HG02798 (cell line): Measurements from ENCODE around the gene BRSK2.
"Not testable (repeated sequence)": the region's sequence is repeated elsewhere in the genome, so short reads cannot be mapped to it uniquely, and the experiment has no call there.

Source experiments
- ATAC-seq: cut with Tn5 transposase; IDR thresholded peaks from one replicate; pipeline ENCODE4 v1.9.1; 2021; ENCODE audit warnings: mild to moderate bottlenecking; ENCODE audit not compliant: unreplicated experiment, poor library complexity

BRSK2 gene

DNA sequence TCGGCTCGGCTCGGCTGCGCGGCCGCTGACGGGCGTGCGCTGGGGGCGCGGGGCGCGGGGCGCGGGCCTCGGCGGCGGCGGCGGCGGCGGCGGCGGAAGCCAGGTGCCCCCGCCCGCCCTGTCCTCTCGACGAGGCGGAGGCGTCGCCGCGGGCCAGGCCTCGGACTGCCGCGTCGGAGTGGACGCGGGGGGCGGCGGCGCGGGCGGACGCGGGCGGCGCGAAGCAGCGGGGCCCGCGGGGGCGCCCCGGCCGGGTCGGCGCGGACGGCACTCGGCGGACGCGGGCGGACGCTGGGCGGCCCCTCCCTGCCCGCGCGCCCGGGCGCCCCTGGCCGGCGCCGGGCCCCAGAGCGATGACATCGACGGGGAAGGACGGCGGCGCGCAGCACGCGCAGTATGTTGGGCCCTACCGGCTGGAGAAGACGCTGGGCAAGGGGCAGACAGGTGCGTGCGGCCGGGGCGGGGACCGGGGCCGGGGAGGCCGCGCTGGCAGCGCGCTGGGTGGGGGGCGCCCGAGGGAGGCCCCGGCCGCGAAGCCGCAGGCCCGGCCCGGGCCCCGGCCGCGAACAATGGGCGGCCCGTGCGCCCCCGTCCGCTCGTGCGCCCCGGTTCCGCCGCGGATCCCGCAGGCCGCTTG is at the start of gene BRSK2:
BRSK2 (plus strand) TSS at position 3 of the 637 bp plus-strand sequence; CDS start at position 354, 351 bp downstream.
- no peak for ATAC-seq

DNA sequence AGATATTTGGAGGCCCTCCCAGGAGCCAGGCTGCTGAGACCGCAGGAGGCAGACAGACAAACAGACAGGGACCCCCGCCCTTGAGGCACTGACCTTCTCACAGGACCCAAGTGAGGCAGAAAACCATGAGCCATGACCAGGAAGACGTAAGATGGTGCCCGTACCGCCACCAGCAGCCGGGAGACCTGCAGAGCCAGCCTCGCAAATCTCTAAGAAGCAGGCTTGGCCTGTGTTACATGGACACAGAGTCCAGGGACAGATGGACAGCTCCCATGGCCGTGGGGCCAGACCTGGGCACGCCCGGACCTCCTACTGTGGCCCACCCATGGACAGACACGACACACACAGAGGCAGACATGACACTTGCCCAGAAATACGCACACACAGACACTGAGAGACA is 49.6 kb upstream of the BRSK2 start:
- no peak for ATAC-seq

DNA sequence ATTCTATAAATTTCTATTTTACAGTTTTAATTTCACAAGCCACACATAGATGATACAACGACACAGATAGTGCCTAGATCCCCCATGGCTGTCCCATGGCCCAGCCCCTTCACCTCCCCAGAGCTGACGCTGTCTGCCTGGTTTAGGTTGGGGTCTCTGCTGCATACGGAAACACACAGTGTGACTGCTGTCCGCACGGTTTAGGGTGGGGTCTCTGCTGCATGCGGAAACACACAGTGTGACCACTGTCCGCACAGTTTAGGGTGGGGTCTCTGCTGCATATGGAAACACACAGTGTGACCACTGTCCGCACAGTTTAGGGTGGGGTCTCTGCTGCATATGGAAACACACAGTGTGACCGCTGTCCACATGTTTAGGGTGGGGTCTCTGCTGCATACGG is 48.5 kb upstream of the BRSK2 start:
- ATAC-seq, result not testable (repeated sequence)

DNA sequence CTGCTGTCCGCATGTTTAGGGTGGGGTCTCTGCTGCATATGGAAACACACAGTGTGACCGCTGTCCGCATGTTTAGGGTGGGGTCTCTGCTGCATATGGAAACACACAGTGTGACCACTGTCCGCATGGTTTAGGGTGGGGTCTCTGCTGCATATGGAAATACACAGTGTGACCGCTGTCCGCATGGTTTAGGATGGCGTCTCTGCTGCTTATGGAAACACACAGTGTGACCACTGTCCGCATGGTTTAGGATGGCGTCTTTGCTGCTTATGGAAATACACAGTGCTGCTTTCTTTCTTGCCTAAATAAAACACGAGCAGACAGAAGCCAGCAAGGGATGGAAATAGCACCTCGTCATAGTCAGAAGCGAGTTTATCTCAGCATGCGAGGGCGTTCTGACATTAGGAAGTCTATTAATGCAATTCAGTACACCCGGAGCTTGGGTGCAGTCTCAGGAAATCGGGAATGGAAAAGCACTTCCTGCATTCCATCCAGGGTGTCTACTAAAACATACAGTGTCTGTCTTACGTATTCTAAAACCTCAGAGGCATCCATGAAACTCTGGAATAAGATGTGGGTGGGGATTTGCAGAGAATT is 47.7 kb upstream of the BRSK2 start:
- no peak for ATAC-seq

DNA sequence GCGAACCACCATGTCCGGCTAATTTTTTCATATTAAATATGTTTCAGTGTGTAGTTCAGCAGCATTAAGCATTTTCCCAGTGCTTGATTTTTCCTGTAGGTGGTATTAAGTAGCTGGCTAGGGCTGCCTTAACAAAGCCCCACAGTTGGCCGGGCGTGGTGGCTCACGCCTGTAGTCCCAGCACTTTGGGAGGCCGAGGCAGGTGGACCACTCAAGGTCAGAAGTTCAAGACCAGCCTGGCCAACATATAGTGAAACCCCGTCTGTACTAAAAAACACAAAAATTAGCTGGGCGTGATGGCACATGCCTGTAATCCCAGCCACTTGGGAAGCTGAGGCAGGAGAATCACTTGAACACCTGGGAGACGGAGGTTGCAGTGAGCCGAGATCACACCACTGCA is 46.8 kb upstream of the BRSK2 start:
- ATAC-seq, result no peak

DNA sequence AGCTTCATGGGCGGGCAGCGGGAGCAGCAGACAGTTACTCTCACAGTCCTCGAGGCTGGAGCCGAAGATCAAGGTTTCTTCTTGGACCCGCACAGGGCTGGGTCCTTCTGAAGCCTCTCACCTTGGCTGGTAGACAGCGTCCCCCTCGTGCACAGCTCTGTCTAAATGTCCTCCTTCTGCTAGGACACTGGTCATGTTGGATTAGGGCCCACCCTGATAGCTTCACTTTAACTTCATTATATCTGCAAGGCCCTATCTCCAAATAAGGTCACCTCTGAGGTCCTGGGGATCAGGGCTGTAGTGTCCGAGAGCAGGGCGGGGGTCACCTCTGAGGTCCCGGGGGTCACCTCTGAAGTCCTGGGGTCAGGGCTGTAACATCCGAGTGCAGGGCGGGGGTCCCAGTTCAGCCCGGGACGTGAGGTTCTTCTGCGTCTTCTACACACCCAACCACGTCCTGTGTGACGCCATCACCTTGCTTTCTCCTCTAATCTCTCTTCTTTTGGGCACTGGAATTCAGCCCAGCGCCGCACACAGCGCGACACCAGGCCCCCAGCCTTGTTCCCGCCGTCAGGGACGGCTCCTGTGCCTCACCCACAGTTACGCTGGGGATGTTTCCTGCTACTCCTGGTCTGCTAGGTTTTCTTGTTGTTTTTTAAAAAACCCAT is 46.2 kb upstream of the BRSK2 start:
- ATAC-seq, result no peak

DNA sequence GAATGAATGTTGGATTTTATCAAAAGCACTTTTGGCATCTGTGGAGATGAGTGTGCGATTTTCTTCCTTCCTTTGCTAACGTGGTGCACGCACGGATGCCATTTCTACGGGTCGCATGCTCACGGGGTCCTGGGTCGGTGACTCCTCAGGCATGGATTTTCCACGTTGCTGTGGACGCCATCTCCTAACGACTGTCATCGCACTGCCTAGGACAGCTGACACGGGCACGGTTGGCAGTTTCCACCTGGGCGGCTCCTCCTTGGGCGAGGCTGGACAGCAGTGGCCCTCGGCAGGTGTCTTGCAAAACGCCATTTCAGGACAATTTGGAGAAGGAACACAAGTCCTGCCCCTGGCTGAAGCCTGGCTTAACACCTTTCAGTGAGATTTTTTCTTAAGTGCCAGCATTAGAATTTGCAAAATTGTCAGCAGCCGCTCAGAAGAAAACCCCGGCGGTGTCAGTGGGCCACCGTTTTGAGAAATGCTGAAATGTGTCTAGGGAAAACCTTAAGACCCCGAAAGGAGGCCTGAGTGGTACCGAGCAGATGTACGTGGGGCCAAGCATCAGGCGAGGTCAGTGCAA is 45.6 kb upstream of the BRSK2 start:
- ATAC-seq, result no peak

DNA sequence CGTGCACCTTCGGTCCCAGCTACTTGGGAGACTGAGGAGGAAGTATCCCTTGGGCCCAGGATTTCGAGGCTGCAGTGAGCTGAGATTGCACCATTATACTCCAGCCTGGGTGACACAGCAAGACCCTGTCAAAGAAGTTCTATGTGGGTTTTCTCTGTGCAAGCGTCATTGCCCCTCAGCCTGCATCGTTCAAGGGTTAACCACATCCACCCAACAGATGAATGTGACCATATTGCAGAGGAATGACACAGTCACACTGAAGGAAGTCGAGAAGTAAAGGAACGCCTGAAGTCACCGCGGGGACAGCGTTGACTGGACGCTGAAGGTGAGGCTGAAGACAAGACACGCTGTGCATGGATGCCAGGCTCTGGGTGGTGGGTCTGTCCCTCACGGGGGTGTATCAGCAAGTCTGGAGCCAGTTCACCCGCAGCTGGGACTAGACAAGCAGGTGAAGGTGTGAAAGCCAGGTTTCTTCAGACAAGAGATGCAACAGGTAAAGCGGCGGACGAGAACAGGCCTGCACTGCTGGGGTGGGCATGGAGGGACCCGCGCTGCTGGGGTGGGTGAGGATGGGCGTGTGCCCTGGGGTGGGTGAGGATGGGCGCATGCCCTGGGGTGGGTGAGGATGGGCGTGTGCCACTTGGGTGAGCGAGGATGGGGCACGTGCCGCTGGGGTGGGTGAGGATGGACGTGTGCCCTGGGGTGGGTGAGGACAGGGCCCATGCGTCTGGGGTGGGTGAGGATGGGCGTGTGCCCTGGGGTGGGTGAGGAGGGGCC is 43.8 kb upstream of the BRSK2 start:
- no peak for ATAC-seq

DNA sequence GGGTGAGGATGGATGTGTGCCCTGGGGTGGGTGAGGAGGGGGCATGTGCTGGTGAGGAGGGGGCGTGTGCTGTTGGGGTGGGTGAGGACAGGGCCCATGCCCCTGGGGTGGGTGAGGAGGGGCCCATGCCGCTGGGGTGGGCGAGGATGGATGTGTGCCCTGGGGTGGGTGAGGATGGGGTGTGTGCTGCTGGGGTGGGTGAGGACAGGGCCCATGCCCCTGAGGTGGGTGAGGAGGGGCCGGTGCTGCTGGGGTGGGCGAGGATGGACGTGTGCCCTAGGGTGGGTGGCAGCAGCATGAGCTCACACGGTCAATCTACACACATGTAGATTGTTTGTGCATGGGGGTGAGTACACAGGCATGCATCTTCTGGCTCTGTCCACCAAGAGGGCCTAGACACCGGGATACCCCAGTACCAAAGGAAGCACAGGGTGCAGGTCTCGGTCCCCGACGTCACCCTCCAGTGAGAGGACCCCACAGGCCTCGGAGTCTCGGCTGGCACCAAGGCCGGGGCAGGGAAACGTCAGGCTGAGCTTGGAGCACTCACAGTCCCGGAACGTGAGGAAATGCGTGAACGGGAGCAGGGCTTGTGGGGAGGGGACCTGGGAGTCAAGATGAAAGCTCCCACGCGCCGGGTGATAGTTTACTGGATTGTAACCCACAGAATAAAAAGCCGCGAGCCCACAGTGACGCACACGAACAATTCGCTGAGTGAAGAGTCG is 42.9 kb upstream of the BRSK2 start:
- no peak for ATAC-seq

DNA sequence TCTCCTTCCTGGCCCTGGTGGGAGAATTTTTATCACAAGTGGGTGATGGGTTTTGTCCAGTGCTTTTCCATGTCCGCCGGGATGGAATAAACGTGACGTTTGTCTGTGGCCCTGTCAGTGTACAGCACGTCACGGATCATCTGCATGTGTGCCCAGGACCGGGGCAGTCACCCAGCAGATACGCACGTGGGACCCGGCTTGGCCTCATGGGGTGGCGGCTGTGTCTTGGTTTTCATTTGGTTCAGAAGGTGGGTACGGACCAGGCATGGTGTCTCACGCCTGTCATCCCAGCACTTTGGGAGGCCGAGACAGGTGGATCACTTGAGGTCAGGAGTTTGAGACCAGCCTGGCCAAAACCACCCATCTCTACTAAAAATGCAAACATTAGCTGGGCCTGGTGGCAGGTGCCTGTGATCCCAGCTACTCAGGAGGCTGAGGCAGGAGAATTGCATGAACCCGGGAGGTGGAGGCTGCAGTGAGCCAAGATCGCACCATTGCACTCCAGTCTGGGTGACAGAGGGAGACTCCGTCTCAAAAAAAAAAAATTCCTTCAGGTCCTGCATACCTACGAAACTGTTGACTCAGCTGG is 42.2 kb upstream of the BRSK2 start:
- ATAC-seq, result not testable (repeated sequence)

DNA sequence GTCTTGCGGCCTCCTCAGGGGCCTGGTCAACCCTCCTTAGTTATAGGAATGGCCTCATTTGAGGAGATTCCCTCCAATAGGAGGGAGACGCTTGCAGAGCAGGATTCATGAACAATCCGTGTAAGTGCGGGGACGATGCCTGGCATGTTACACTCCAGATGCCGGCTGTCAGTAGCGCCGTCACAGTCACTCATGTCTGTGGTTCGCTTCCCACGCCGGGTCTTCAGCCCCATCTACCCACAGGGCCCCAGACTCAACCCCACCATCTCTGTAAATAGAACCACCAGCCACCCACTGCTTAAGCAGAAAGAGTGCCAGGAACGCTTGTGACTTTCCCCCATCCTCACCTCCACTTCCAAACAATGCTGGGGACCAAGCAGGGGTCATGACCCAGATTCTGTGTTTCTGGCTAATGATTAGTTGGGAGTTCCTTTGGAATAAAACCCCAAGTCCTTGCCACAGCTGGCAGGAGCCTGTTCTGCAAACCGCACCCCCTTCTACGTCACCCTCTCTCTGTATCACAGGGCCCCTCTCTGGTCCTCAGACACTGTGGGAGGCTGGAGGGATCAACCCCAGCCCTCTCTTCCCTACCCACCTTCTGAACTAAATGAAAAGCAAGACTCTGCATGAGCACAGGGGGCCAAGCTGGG is 41.5 kb upstream of the BRSK2 start:
- no peak for ATAC-seq

DNA sequence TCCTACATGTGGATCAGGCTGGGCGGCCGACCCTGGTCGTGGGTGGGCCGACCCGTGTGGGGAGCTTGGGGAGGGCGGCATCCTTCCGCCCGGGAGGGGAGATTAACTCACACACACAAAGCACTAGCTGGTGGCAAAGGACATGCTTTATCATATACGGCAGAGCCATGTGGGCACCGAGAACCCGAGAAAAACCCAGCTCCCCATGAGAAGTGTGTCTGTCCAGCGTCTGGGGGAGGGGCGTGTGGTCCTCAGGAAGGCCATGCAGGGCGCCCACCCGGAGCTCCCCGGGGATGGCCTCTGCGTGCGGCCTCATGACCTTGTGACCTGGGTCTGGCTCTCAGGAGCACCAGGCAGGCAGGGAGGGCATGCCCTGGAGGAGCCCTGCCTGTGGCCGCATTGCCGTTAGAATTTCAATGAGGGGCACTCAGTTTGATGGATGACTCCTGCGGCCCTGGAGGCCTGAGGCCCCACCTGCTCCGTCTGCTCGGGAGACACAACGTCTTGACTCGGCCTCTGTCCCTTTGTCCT is 40.9 kb upstream of the BRSK2 start:
- no peak for ATAC-seq

DNA sequence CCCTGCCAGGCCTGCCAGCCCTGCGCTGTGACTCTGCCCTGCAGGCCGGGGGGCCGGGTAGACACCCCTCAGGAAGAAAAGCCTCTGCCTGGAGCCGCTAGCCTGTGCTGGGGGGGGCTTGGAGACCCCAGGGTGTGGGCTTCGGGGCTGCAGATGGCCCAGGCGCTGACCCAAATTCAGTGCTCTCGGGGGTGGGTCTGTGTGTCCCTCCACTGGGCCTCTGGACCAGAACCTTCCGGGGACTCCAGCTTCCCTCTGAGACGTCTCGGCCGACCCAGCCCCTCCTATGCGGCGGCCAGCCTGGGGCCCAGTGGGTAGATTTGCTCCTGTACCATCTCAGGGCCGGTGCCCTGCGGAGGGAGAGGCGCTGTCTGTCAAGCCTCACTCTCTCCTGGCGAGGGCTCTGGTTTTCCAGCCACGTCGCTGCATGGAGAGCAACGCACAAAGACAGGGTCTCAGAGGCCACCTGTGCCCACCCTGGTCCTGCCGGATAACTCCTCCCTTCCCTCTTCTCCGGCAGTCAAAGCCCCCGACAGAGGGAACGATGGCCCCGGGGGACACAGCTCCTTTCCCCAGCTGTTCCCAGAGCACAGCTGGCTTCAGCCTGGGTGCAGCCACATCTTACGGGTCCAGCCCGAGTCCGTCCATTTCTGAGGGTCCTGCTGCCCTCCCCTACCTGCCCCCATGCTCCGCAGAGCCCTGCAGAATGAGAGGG is 40.2 kb upstream of the BRSK2 start:
- no peak for ATAC-seq

DNA sequence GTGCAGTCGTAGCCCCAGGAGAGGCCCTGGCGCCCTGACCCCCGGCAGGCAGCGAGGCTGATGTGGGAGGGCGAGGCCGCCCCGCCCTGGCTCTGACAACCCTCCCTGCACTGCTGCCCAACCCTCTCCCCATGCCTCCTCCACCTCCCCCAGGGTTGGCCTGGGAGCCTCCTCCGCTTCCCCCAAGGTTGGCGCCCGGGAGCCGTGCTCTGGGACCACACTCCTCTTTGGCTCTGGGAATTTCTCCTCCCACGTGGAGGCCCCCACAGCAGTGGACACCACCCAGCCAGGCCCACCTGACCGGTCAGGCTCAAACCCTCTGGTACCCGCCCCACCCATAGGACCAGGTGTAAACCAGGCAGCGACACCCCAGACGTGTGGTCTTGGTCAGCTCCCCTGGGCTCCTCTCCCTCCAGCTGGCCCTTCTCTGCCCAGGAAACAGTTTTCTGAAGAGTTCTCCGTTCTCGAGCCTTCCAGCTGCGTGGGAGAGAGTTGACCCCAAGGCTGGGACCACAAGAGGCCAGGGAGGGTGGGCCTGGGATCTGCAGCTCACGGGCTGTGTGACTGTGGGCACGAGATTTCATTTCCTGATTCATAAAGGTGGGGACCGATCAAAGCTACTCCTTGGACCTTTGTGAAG is 39.5 kb upstream of the BRSK2 start:
- no peak for ATAC-seq

DNA sequence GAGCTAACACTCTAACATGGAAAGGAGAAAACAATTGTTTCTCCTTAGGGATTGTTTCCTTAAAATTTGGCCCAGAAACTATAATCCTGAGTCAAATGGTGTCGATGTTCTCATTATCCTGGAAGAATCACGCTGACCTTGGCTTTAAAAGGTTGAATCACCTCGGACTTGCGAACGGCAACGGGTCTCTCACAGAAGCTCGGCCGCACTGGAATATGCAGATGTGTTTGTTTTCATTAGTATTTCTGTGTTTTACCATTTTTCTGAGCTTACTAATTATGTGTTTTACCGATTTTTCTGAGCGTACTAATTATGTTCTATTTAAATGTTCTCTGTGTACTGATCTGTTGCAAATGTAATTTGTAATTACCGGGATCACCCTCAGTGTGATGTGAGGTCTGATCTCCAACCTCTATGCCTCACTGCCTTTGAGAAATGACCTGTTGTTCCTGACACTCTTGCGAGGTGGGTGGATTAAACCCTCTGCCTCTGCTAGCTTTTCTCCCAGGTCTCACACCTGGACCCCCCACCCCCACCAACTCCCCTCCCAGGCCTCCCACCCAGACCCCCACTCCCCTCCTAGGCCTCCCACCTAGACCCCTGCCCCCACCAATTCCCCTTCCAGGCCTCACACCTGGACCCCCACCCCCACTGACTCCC is 38.3 kb upstream of the BRSK2 start:
- no peak for ATAC-seq

DNA sequence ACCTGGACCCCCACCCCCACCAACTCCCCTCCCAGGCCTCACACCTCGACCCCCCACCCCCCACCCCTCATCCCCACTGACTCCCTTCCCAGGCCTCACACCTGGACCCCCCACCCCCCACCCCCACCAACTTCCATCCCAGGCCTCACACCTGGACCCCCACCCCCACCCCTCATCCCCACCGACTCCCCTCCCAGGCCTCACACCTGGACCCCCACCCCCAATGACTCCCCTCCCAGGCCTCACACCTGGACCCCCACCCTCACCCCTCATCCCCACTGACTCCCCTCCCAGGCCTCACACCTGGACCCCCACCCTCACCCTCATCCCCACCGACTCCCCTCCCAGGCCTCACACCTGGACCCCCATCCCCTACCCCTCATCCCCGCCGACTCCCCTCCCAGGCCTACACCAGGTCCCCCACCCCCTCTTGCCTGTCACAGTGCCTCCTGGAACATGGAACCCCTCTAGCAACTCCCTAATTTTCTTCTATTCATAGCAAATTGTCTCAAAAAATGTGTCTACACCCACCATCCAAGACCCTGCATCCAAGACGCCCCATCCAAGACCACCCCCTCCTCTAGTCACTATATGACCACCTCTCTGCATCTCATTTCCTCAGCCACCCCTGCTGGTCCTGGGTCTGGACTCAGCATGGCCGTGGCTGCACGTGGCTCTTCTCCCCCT is 36.9 kb upstream of the BRSK2 start:
- no peak for ATAC-seq
